ENCODE data around the gene PDCD11. TPM values are rescaled to one million over a fixed set of nuclear protein-coding genes. Genes with fewer than 3 reads are reported as not detected.

Gene PDCD11
- total and polyA plus RNA-seq, 8 donors, result 2.3 to 28.0 (median 12.9) TPM

DNA sequence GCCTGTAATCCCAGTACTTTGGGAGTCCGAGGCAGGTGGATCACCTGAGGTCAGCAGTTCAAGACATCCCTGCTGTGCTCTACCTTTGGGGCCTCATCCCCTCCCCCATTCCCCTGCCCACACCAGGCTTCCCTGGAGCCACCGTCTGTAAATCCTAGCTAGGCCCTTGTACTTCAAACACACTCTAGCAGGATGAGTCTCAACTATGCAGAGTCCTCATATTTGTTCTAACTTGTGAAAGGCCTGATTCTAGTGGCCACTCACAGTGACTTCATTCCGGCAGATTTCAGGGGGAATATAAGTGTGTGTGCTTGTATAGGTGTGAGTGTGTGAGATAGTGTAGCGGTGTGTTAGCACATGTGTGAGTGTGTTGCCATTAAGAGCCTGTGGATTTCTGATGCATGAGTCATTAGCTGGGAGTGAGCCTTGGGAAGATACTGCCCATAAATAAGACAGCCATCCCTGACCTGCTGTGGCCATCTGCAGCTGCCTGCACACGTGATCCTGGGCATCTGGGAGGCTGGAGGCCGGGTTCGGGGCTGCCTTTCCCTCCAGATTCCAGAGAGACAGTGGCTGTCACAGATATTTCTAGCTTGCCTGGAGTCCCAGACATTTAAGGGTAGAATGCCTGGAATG, 95.4 kb downstream of the PDCD11 start:
- 60 to 82% (median 69%) methylated on average over 4 to 7 of the region's 7 CpGs for WGBS, 5 donors
- Histone ChIP-seq H3K36me3 (no peaks in the 10 kb centered on the region), H3K27ac (no peak overlapping the region), H3K4me3 (no peak overlapping the region), H3K27me3 (peaks cover 10 to 43% (median 34%) of the 10 kb centered on the region in 3 donors), H3K9me3 (no peaks in the 10 kb centered on the region), H3K4me1 (peaks cover 16 to 26% (median 19%) of the 10 kb centered on the region in 4 donors)
- TF ChIP-seq POLR2AphosphoS5 (IDR thresholded peaks at IDR 0.05), result no peak
- no peak for TF ChIP-seq POLR2A (IDR thresholded peaks at IDR 0.05)
- TF ChIP-seq EP300 (IDR thresholded peaks at IDR 0.05), result no peak
- TF ChIP-seq, protein P1, sequence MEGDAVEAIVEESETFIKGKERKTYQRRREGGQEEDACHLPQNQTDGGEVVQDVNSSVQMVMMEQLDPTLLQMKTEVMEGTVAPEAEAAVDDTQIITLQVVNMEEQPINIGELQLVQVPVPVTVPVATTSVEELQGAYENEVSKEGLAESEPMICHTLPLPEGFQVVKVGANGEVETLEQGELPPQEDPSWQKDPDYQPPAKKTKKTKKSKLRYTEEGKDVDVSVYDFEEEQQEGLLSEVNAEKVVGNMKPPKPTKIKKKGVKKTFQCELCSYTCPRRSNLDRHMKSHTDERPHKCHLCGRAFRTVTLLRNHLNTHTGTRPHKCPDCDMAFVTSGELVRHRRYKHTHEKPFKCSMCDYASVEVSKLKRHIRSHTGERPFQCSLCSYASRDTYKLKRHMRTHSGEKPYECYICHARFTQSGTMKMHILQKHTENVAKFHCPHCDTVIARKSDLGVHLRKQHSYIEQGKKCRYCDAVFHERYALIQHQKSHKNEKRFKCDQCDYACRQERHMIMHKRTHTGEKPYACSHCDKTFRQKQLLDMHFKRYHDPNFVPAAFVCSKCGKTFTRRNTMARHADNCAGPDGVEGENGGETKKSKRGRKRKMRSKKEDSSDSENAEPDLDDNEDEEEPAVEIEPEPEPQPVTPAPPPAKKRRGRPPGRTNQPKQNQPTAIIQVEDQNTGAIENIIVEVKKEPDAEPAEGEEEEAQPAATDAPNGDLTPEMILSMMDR (IDR thresholded peaks at IDR 0.05), result no peak
- peak in 1 of 2 donors; percentile 79 for DNase-seq
- intact Hi-C loops (cut with DNase I; ENCODE audit: low total_unique reads), result no loop called here

DNA sequence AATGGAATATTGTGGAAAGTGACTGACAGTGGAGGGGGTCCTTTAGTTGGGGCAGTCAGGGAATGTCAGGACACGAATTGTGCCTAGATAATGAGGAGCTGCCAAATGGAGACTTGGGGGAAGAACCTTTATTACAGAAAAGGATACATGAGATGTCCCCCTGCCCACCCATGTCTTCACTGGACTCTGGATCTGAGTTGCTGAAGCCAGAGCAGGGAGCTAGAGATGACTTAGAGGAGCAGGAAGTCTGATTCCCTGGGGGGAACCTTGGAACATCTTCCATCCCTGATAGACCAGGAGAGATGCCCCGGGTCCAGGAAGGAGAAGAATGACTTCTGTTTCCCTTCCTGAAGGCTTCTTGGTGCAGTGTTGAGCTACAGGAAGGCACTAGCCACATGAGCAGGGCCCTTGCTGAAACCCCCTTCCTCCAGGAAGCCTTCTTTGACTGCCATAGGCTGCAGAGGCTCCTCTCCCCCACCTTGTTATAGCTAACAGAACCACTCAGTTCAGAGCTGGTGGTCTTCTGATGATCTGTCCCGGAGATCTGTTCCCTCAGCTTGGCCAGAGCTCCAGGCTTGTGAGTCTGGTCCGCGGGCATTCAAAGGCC, 96.3 kb downstream of the PDCD11 start:
- Histone ChIP-seq H3K4me1 (peaks cover 16 to 26% (median 19%) of the 10 kb centered on the region in 4 donors), H3K9me3 (no peaks in the 10 kb centered on the region), H3K27ac (no peak overlapping the region), H3K36me3 (no peaks in the 10 kb centered on the region), H3K27me3 (peaks cover 10 to 52% (median 34%) of the 10 kb centered on the region in 3 donors), H3K4me3 (peak overlapping the region in 3 of 4 donors; percentile 53 to 84 (median 81))
- WGBS, 5 donors, result 68 to 78% (median 70%) methylated on average over 4 to 5 of the region's 5 CpGs
- DNase-seq, result no peak
- intact Hi-C loops (cut with DNase I; ENCODE audit: low total_unique reads), result no loop called here
- no peak for TF ChIP-seq POLR2A (IDR thresholded peaks at IDR 0.05)
- TF ChIP-seq, protein P1 (IDR thresholded peaks at IDR 0.05), result no peak
- TF ChIP-seq POLR2AphosphoS5 (IDR thresholded peaks at IDR 0.05), result no peak
- TF ChIP-seq EP300 (IDR thresholded peaks at IDR 0.05), result no peak

GRCh38 chr10:103493362-103493915, 97.0 kb downstream of the PDCD11 start, which contains the start of gene NEURL1:
Gene NEURL1 (plus strand): TSS chr10:103493705. CDS start chr10:103494388, 683 bp downstream.
- intact Hi-C loops (cut with DNase I; ENCODE audit: low total_unique reads), result no loop called here
- Histone ChIP-seq H3K27ac (peak within 1 kb of the TSS in 1 of 5 donors; percentile 29), H3K4me1 (peaks cover 16 to 26% (median 19%) of the 10 kb centered on the region in 4 donors), H3K36me3 (no peaks in the 10 kb centered on the region), H3K27me3 (peaks cover 10 to 53% (median 34%) of the 10 kb centered on the region in 3 donors), H3K9me3 (no peaks in the 10 kb centered on the region), H3K4me3 (peak within 1 kb of the TSS; percentile 53 to 84 (median 72))
- TF ChIP-seq POLR2AphosphoS5 (IDR thresholded peaks at IDR 0.05) (no peak), POLR2A (IDR thresholded peaks at IDR 0.05) (no peak), EP300 (IDR thresholded peaks at IDR 0.05) (no peak)
- TF ChIP-seq, protein P1 (IDR thresholded peaks at IDR 0.05), result no peak
- peak in 1 of 2 donors; percentile 84 for DNase-seq
- WGBS, 5 donors, result 1 to 8% (median 3%) methylated on average over 24 to 65 of the region's 65 CpGs

All from stomach (tissue), 9 donors.